Upper lobe of left lung (tissue), 4 donors: Measurements from ENCODE around the gene MYT1.

Source experiments
- CTCF ChIP-seq, 6 experiments: fragments of 450-650 bp in 4 of 6; fragments of 200-600 bp in 2 of 6; sonication (generic) in 2 of 6; IDR thresholded peaks; one replicate each; pipeline ENCODE4 v1.5.1; 2016 to 2019; ENCODE audit warnings: antibody characterized with exemption in 6 of 6
- EP300 ChIP-seq, 4 donors: sonication (generic); formaldehyde crosslinking; IDR thresholded peaks; one replicate each; pipeline ENCODE4 v1.5.1; 2017; ENCODE audit warnings: antibody characterized with exemption in 4 of 4, control low read depth in 2 of 4
- POLR2AphosphoS5 ChIP-seq, 2 donors: sonication (generic); formaldehyde crosslinking; IDR thresholded peaks; one replicate each; pipeline ENCODE4 v1.5.1; 2017; ENCODE audit warnings: antibody characterized with exemption in 2 of 2

DNA sequence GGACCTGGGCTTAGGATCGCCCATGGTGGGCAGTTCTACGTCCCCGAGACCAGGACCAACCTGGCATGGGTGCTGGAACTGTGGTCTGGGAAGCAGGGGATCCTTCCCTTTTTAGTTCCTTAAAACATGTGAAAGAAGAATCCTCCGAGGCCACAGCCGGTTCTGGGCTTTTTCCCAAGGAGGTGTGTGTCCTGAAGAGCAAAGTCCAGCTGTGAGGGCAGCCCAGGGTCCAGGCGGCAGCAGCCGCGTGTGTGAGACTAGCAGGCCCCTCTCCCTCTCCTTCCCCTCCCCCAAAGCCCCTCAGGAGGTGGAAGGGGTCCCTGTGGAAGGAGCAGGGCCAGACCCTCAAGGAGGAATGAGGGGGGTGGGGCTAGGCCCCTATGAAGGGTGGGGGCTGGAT, 56.2 kb downstream of the MYT1 start:
- TF ChIP-seq POLR2AphosphoS5 (IDR thresholded peaks at IDR 0.05) (no peak), CTCF (IDR thresholded peaks at IDR 0.05) (no peak), EP300 (IDR thresholded peaks at IDR 0.05) (no peak)
